ENCODE measurements around the gene INTS6.

Gene INTS6

GRCh38 chr13:51324714-51325420 lies 128.0 kb downstream of the INTS6 start:
- H3K4me3 ChIP-seq (ENCODE audit: low read depth, low read length) = no peak overlapping the region
- DNase-seq (ENCODE audit: low read depth) = no peak
- TF ChIP-seq, protein P1, sequence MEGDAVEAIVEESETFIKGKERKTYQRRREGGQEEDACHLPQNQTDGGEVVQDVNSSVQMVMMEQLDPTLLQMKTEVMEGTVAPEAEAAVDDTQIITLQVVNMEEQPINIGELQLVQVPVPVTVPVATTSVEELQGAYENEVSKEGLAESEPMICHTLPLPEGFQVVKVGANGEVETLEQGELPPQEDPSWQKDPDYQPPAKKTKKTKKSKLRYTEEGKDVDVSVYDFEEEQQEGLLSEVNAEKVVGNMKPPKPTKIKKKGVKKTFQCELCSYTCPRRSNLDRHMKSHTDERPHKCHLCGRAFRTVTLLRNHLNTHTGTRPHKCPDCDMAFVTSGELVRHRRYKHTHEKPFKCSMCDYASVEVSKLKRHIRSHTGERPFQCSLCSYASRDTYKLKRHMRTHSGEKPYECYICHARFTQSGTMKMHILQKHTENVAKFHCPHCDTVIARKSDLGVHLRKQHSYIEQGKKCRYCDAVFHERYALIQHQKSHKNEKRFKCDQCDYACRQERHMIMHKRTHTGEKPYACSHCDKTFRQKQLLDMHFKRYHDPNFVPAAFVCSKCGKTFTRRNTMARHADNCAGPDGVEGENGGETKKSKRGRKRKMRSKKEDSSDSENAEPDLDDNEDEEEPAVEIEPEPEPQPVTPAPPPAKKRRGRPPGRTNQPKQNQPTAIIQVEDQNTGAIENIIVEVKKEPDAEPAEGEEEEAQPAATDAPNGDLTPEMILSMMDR (IDR thresholded peaks at IDR 0.05; ENCODE audit: low read depth, low read length, missing control alignments) = no peak

GRCh38 chr13:51323824-51324511 lies 128.9 kb downstream of the INTS6 start:
- no peak for DNase-seq (ENCODE audit: low read depth)
- no peak overlapping the region for H3K4me3 ChIP-seq (ENCODE audit: low read depth, low read length)
- TF ChIP-seq, protein P1 (IDR thresholded peaks at IDR 0.05; ENCODE audit: low read depth, low read length, missing control alignments) = no peak

- no peak for DNase-seq (ENCODE audit: low read depth)
- TF ChIP-seq, protein P1 (IDR thresholded peaks at IDR 0.05; ENCODE audit: low read depth, low read length, missing control alignments) = no peak
- H3K4me3 ChIP-seq (ENCODE audit: low read depth, low read length) = no peak overlapping the region
Observed at GRCh38 chr13:51322826-51323225, 130.0 kb downstream of the INTS6 start.

DNA sequence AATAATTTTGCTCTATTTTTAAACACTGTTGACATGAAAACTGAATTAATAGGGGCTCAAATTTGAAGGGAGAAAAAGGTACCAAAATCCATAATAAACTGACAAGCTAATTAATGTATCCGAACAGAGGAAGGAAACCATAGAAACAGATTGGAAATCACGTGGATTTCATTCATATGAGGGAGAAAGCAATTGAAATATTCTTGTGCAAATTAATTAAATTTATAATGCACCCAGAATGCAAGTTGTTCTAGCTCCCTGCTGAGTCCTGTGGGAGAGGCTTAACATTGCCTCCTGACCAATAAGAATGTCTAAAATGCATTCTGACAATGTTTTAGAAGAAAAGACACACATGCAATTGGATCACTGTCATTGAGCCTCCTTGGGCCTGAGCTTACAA lies 131.0 kb downstream of the INTS6 start:
- DNase-seq (ENCODE audit: low read depth) = no peak
- no peak overlapping the region for H3K4me3 ChIP-seq (ENCODE audit: low read depth, low read length)
- TF ChIP-seq, protein P1 (IDR thresholded peaks at IDR 0.05; ENCODE audit: low read depth, low read length, missing control alignments) = no peak

GRCh38 chr13:51318876-51319275 lies 134.0 kb downstream of the INTS6 start:
- TF ChIP-seq, protein P1 (IDR thresholded peaks at IDR 0.05; ENCODE audit: low read depth, low read length, missing control alignments) = no peak
- H3K4me3 ChIP-seq (ENCODE audit: low read depth, low read length) = no peak overlapping the region
- DNase-seq (ENCODE audit: low read depth) = no peak

GRCh38 chr13:51318015-51318414 lies 134.8 kb downstream of the INTS6 start:
- H3K4me3 ChIP-seq (ENCODE audit: low read depth, low read length) = no peak overlapping the region
- DNase-seq (ENCODE audit: low read depth) = no peak
- TF ChIP-seq, protein P1 (IDR thresholded peaks at IDR 0.05; ENCODE audit: low read depth, low read length, missing control alignments) = no peak

Data from GM12864 (cell line).